AG04449 (cell line): ENCODE data around the gene RPA3.

Experiments
- CTCF ChIA-PET: fragments of 350-600 bp; formaldehyde crosslinking; extraction: SDS; loops from one replicate; lab custom pipeline; 2021; ENCODE audit warnings: antibody characterized with exemption; lab: Yijun Ruan, JAX
- POLR2A ChIA-PET: fragments of 400-600, 350-600 bp; formaldehyde crosslinking; extraction: SDS; loops from one replicate; lab custom pipeline; 2020; ENCODE audit warnings: antibody characterized with exemption, inconsistent platforms; lab: Yijun Ruan, JAX
- DNase-seq: peaks from one replicate; pipeline ENCODE4 v3.0.0-alpha.2; 2010; ENCODE audit warnings: low read depth, low spot score
- H3K4me3 ChIP-seq: 2 replicates; pipeline ENCODE4 v1.5.1; 2011; ENCODE audit warnings: low read depth, mild to moderate bottlenecking, control low read depth, low read length
- CTCF ChIP-seq: IDR thresholded peaks from one replicate; pipeline ENCODE4 v1.5.1; 2011; ENCODE audit warnings: mild to moderate bottlenecking, moderate library complexity, low read length, control low read depth, inconsistent platforms; ENCODE audit not compliant: insufficient read depth; ENCODE audit errors: missing control alignments

RPA3 gene

GRCh38 chr7:7703427-7703826 lies 15.0 kb downstream of the RPA3 start:
- CTCF ChIA-PET, result no interaction called here
- POLR2A ChIA-PET, result no interaction called here
- TF ChIP-seq CTCF, result no peak

GRCh38 chr7:7702826-7703225 lies 15.6 kb downstream of the RPA3 start:
- POLR2A ChIA-PET, result no interaction called here
- no peak for DNase-seq
- TF ChIP-seq CTCF, result no peak
- CTCF ChIA-PET, result no interaction called here
- H3K4me3 ChIP-seq, result no peak overlapping the region

More at GRCh38 chr7:7703427-7703826, 15.0 kb downstream of the RPA3 start:
- DNase-seq, result no peak
- H3K4me3 ChIP-seq, result no peak overlapping the region

- TF ChIP-seq CTCF, result no peak
- DNase-seq, result no peak
- no peak overlapping the region for H3K4me3 ChIP-seq
- CTCF ChIA-PET, result no interaction called here
- POLR2A ChIA-PET, result no interaction called here
Observed at GRCh38 chr7:7701527-7701926, 16.9 kb downstream of the RPA3 start.

GRCh38 chr7:7699970-7700369 lies 18.4 kb downstream of the RPA3 start:
- POLR2A ChIA-PET, result no interaction called here
- no peak overlapping the region for H3K4me3 ChIP-seq
- CTCF ChIA-PET, result interaction anchor here (2.1 kb wide), 1 partner anchor 18 kb away, joined by 6 read pairs; no protein-coding TSS in a partner anchor
- no peak for TF ChIP-seq CTCF
- no peak for DNase-seq

GRCh38 chr7:7699380-7699779 lies 19.0 kb downstream of the RPA3 start:
- no peak for DNase-seq
- POLR2A ChIA-PET, result no interaction called here
- no peak for TF ChIP-seq CTCF
- H3K4me3 ChIP-seq, result no peak overlapping the region
- CTCF ChIA-PET, result interaction anchor here (2.1 kb wide), 1 partner anchor 18 kb away, joined by 6 read pairs; no protein-coding TSS in a partner anchor

- DNase-seq, result no peak
- TF ChIP-seq CTCF, result no peak
- CTCF ChIA-PET, result interaction anchor here (2.1 kb wide), 1 partner anchor 17 kb away, joined by 6 read pairs; no protein-coding TSS in a partner anchor
- H3K4me3 ChIP-seq, result no peak overlapping the region
- POLR2A ChIA-PET, result no interaction called here
Observed at GRCh38 chr7:7698930-7699329, 19.5 kb downstream of the RPA3 start.
